GM21528 (cell line): ENCODE measurements around the gene NPR2.

Experiments used
- ATAC-seq: cut with Tn5 transposase; IDR thresholded peaks from one replicate; pipeline ENCODE4 v1.9.1; 2021; ENCODE audit warnings: mild to moderate bottlenecking, moderate library complexity; ENCODE audit not compliant: unreplicated experiment, low FRiP score

NPR2 gene

DNA sequence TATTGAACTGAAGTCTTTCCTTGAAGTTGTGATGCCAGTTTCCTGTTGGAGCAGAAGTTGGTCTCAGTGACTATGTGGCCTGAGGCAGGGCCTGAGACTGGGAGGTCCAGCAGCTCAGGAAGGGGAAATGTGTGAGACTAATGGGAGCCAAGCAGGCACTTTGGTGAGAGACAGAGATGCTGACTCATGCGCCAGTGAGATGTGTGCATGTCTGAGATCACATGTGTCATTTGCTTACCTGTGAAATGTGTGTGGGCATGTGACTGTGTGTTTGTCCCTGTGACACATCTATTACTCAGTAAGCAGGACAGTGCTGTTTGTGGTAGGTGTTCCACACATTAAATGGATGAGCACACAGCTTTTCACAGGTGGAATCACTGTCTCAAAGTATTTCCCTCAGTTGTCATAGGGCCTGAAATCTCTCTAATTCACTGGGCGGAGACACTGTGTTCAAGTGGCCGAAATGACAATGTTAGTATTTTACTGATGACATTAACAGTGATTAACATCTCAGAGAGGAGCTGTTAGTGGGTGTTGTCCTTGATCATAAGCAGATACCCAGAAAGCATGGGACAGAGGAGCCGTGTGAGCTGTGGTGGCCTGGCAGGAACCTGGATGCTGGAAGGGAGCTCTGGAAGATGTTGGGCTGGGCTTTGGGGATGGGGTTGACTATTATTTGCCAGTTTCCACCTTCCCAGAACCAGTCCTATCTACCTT, 7.4 kb downstream of the NPR2 start:
- ATAC-seq, result no peak

- ATAC-seq, result no peak
Measured at GRCh38 chr9:35800530-35800929, 9.1 kb downstream of the NPR2 start.

- no peak for ATAC-seq
Measured at GRCh38 chr9:35801328-35802128, 10.1 kb downstream of the NPR2 start.

GRCh38 chr9:35806101-35806500, 14.7 kb downstream of the NPR2 start:
- no peak for ATAC-seq

DNA sequence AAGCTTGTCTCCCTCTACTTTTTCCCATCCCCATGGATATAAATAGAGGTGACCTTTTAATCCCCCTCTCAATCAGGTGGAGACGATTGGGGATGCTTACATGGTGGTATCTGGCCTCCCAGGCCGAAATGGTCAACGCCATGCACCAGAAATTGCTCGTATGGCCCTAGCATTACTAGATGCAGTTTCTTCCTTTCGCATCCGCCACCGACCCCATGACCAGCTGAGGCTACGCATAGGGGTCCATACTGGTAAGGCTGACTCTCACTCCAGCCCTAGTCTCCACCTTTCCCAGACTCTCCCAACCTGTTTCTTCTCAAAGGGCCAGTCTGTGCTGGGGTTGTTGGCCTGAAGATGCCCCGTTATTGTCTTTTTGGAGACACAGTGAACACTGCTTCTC, 17.0 kb downstream of the NPR2 start:
- ATAC-seq, result no peak

- no peak for ATAC-seq
Measured at GRCh38 chr9:35810122-35810521, 18.7 kb downstream of the NPR2 start.

- ATAC-seq, result no peak
Measured at GRCh38 chr9:35811381-35812024, 20.1 kb downstream of the NPR2 start.

- ATAC-seq, result peak; percentile 57
Measured at GRCh38 chr9:35812025-35812602, 20.7 kb downstream of the NPR2 start, which contains the start of gene SPAG8. Gene SPAG8 (minus strand): TSS chr9:35812262. CDS start chr9:35812147, 115 bp downstream.

DNA sequence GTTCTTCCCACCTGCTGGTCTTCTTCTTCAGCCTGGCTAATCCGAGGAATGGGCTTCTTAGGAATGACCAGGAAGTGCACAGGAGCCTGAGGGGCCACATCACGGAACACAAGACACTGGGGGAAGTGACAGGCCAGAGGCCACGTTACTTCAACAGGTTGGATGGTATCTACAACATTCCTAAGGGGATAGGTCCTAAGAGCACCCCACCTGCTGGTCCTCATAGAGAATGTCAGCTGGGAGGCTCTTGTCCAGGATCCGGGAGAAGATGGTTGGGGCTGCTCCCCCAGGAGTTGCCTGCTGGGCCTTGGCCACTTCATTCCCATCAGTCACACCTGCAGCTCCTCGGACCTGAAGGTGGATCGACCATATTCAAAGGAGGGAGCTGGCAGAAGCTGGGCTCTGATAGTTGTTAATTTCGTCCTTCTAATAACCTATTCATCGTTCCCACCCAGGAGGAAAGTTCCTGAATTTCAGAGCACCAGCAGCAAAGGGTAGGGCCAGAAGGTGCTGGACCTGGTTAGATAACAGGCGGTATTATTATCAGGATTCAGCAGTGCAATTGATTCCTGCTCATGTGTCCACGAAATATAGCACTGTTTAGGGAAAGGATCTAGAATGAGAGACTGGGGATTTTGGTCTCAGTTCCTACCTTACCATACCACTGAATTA, 22.2 kb downstream of the NPR2 start:
- no peak for ATAC-seq

DNA sequence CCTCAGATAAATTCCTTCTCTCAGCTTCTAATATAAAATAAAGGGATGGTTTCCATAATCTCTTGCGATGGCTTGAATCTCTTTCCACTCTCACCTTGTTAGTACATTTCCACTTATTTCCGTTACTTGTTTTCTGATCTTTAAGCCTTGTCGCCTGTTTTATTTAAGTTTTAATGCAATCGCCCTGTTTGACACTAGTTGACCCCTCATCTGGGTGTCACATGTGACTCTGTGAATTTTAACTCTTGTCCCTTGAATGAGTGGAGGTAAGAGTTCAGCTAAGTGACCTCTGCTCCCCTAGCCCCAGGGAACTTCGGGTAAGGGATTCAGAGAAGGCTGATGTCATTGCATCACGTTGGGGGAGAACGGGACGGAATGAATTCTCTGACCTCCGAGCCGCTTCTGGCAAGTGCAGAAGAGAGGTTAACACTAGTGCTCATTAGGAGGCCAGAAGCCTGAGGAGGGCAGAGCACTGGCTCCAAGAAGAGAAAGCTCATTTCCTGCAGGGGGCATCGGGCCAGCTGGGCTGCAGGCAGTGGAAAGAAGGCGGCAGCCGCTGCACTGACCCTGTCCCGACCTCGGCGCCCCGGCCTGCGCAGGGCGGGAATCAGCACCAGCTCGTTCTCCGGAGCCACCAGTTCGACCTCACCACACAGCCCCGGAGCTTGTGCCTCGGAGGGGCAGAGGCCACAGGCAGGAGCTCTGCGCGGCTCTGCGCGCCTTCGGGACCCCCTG, 22.9 kb downstream of the NPR2 start:
- peak; percentile 26 for ATAC-seq

DNA sequence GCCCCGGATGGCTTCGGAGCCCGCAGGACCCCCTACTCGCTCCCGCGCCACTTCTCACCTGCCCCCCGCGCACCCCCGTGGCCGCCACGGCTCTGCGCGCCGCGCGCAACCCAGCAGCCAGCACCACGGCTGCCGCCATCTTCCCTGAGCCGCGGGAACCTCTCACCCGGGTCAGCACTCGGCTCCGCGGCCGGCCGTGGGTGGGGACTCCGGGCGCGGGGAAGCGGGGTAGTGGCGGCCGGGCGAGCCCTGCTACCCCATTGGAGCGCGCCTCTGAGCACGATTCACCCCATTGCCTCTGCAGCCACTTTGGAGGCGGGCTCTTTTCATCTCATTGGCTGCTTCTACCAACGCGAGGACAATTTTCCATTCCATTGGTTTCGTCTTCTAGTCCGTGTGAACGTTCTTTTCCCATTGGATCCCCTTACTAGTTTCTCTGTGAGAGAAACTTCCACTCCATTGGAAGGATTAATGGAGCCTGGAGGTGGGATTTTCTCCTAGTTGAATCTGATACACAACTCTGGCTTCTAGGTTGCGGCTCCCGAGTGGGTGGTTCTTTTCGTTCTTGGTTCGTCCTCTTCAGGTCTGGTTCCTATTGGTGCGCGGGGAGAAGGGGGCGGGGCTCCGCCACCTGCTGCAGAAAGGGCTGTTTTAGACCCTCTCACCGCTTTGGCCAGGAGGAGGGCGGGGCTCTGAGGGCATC, 23.6 kb downstream of the NPR2 start, which contains the start of gene HINT2:
Gene HINT2, minus strand, starts transcription at position 202 of the 703 bp plus-strand sequence. Its CDS starts 63 bp downstream, at position 139.
- ATAC-seq, result peak; percentile 78

GRCh38 chr9:35816708-35817107, 25.3 kb downstream of the NPR2 start:
- ATAC-seq, result no peak

- ATAC-seq, result no peak
Measured at GRCh38 chr9:35818341-35818740, 26.9 kb downstream of the NPR2 start.

GRCh38 chr9:35820076-35820475, 28.7 kb downstream of the NPR2 start:
- ATAC-seq, result no peak

DNA sequence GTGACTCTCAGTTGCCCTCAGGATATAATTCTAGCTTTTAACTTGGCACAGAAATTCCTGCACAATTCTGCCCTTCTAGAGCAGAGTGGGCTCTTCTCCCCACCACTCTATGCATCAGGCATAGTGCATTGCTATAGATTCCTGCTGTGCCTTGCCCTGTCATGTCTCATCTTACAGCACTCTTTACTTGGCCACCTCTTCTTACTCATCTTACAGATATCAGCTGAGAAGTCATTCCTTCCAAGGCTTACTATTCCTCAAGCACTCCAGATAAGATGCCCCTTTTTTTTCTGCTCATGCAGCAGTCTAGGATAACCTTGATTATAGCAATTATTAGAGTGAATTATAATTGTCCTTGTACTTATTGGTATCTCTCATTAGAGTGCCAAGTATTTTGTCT, 31.5 kb downstream of the NPR2 start:
- ATAC-seq, result no peak

- no peak for ATAC-seq
Measured at GRCh38 chr9:35826071-35826701, 34.8 kb downstream of the NPR2 start.

GRCh38 chr9:35827486-35827885, 36.1 kb downstream of the NPR2 start:
- no peak for ATAC-seq

DNA sequence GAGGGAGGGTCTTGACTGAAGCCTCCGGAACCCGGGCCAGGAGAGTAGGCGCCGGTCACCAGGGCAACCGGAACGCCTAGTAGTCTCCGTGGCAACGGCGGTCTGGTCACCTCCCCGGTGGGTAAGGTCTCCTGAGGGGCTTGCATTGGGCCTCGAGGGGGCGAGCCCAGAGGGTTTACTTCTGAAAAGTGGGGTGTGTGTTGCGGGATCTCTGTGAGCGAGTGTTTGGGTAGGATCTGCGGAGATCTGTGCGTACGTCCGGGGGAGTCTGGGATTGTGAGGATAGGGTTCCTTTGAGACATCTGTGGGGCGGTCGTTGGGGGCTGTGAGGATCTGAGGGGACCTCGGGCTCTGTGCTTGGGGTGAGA, 37.3 kb downstream of the NPR2 start, which contains the start of gene FAM221B:
Gene FAM221B, minus strand, starts transcription at position 17 of the 368 bp plus-strand sequence. CDS start 2,571 bp downstream, outside the sequence.
- peak; percentile 7 for ATAC-seq
